Measurements from ENCODE around the gene CCL5.

Gene CCL5

GRCh38 chr17:35879773-35880654, at the start of gene CCL5:
TSS of gene CCL5 (minus strand) at chr17:35880360.
- no peak for DNase-seq

GRCh38 chr17:35927714-35928113, 47.6 kb upstream of the CCL5 start:
- no peak for DNase-seq

GRCh38 chr17:35923609-35924114, 43.5 kb upstream of the CCL5 start:
- DNase-seq = no peak

- no peak for DNase-seq
Measured at GRCh38 chr17:35920229-35920628, 40.1 kb upstream of the CCL5 start.

- no peak for DNase-seq
Measured at GRCh38 chr17:35918665-35919064, 38.5 kb upstream of the CCL5 start.

- DNase-seq = no peak
Measured at GRCh38 chr17:35917519-35918213, 37.5 kb upstream of the CCL5 start.

GRCh38 chr17:35915153-35915964, 35.2 kb upstream of the CCL5 start:
- DNase-seq = no peak

GRCh38 chr17:35914354-35914753, 34.2 kb upstream of the CCL5 start:
- no peak for DNase-seq

- no peak for DNase-seq
Measured at GRCh38 chr17:35913609-35914008, 33.4 kb upstream of the CCL5 start.

- no peak for DNase-seq
Measured at GRCh38 chr17:35912942-35913341, 32.8 kb upstream of the CCL5 start.

GRCh38 chr17:35912339-35912912, 32.3 kb upstream of the CCL5 start:
- DNase-seq = no peak

- DNase-seq = no peak
Measured at GRCh38 chr17:35909408-35909807, 29.2 kb upstream of the CCL5 start.

GRCh38 chr17:35907691-35908090, 27.5 kb upstream of the CCL5 start:
- DNase-seq = no peak

- DNase-seq = no peak
Measured at GRCh38 chr17:35906926-35907637, 26.9 kb upstream of the CCL5 start.

- no peak for DNase-seq
Measured at GRCh38 chr17:35906191-35906925, 26.2 kb upstream of the CCL5 start.

- DNase-seq = no peak
Measured at GRCh38 chr17:35903451-35903850, 23.3 kb upstream of the CCL5 start.

- no peak for DNase-seq
Measured at GRCh38 chr17:35901631-35902175, 21.5 kb upstream of the CCL5 start.

GRCh38 chr17:35900708-35901480, 20.7 kb upstream of the CCL5 start:
- no peak for DNase-seq

- DNase-seq = no peak
Measured at GRCh38 chr17:35900280-35900679, 20.1 kb upstream of the CCL5 start.
